Neural cell (in vitro differentiated cells): ENCODE data around the gene PWWP2A.

Source experiments
- EZH2 ChIP-seq: fragments of 200-600, 300-800 bp; shearing (Covaris generic), sonication (generic); IDR thresholded peaks from 2 replicates; pipeline ENCODE4 v1.6.1; 2014; ENCODE audit warnings: antibody characterized with exemption, low read length, borderline replicate concordance, mild to moderate bottlenecking; ENCODE audit not compliant: insufficient read depth, poor library complexity, severe bottlenecking
- POLR2AphosphoS5 ChIP-seq: IDR thresholded peaks from 2 replicates; pipeline ENCODE4 v1.6.1; 2012
- RAD21 ChIP-seq: fragments of 450-650 bp; conservative IDR thresholded peaks from 2 replicates; pipeline ENCODE4 v1.6.1; 2014; ENCODE audit warnings: antibody characterized with exemption, mild to moderate bottlenecking, moderate library complexity
- SMC3 ChIP-seq: fragments of 450-650 bp; conservative IDR thresholded peaks from 2 replicates; pipeline ENCODE4 v1.6.1; 2014; ENCODE audit warnings: antibody characterized with exemption, mild to moderate bottlenecking, moderate library complexity; ENCODE audit not compliant: poor library complexity
- TF ChIP-seq, protein P1 (sequence below): fragments of 450-650 bp; IDR thresholded peaks from 2 replicates; pipeline ENCODE4 v1.5.1; 2014; ENCODE audit warnings: antibody characterized with exemption, mild to moderate bottlenecking, moderate library complexity; ENCODE audit not compliant: poor library complexity, severe bottlenecking

- TF ChIP-seq, protein P1, sequence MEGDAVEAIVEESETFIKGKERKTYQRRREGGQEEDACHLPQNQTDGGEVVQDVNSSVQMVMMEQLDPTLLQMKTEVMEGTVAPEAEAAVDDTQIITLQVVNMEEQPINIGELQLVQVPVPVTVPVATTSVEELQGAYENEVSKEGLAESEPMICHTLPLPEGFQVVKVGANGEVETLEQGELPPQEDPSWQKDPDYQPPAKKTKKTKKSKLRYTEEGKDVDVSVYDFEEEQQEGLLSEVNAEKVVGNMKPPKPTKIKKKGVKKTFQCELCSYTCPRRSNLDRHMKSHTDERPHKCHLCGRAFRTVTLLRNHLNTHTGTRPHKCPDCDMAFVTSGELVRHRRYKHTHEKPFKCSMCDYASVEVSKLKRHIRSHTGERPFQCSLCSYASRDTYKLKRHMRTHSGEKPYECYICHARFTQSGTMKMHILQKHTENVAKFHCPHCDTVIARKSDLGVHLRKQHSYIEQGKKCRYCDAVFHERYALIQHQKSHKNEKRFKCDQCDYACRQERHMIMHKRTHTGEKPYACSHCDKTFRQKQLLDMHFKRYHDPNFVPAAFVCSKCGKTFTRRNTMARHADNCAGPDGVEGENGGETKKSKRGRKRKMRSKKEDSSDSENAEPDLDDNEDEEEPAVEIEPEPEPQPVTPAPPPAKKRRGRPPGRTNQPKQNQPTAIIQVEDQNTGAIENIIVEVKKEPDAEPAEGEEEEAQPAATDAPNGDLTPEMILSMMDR = no peak
- TF ChIP-seq POLR2AphosphoS5 = no peak
- TF ChIP-seq RAD21 = no peak
- TF ChIP-seq SMC3 = no peak
- TF ChIP-seq EZH2 = no peak
These were observed 46.2 kb upstream of the PWWP2A start for GRCh38 chr5:160165137-160166068.
